H1 (cell line): Measurements from ENCODE around the gene PHC2. TPM values are rescaled to one million over a fixed set of nuclear protein-coding genes. Genes with fewer than 3 reads are reported as not detected.

Experiments
- microRNA counts: library from miRNA; unstranded; fragments of <30 nt; microRNA quantifications from one replicate; lab custom pipeline; 2015
- microRNA-seq, 2 experiments: library from miRNA; unstranded; fragments of <30 nt; microRNA quantifications; one replicate each; pipeline versions ENCODE4 to v1.2.0, GENCODE V29; 2016 to 2020; ENCODE audit warnings: borderline microRNAs expressed in 2 of 2, borderline number of aligned reads in 2 of 2, borderline replicate concordance in 1 of 2
- polyA plus RNA-seq, 7 experiments: library from polyadenylated mRNA; depleted of rRNA in 3 of 7; stranded (reverse) in 5 of 7; unstranded in 2 of 7; fragments of >200 nt in 5 of 7; fragments of 200-250 nt in 2 of 7; gene quantifications; 1 replicate in 5 of 7; 2 replicates in 1 of 7; 4 replicates in 1 of 7; pipeline versions ENCODE4 v1.2.1 to v1.2.3, GENCODE V29; 2011 to 2013; ENCODE audit warnings: missing spikeins in 2 of 7, mixed read lengths in 2 of 7
- small RNA-seq: library from polyadenylated mRNA; stranded (forward); fragments of <200 nt; extraction: miRNeasy Mini kit (QIAGEN cat#:217004); gene quantifications from one replicate; pipeline ENCODE3, GENCODE V24; 2013; ENCODE audit not compliant: insufficient read depth
- total RNA-seq: library from RNA; stranded (reverse); fragmentation: NEBNext Ultra II Directional; extraction: Animal tissue kit (Norgen Biotek cat#: 25700); gene quantifications from 2 replicates; pipeline ENCODE4 v1.2.1, GENCODE V29; 2021

Gene PHC2
- total and polyA plus RNA-seq, 2 of the 8 experiments (the other 6 are each of a cell fraction or from before 2014, with no cell fraction given): 5.6 to 14.2 TPM

MicroRNA genes within 50 kb of the gene (microRNA counts, 767-probe panel; counts per million panel counts)
- 879 counts per million, percentile 95 among the panel's probes with 10 or more counts for microRNA hsa-miR-3605-5p (lab: Ali Mortazavi, UCI)

Small RNA genes lying within 50 kb of the gene (microRNA-seq; reads per million reads assigned to microRNA genes)
- gene MIR3605: 0.20 to 0.46 reads per million in 2 experiments

Small RNA genes lying within 50 kb of the gene (small RNA-seq; reads per million reads assigned to genes)
- gene RN7SKP16: not detected

Other genes with a start within 250 kb of the PHC2 start
- 10.3 and 10.8 TPM in 2 replicates for gene TRIM62, start 249.1 kb downstream of the PHC2 start, total RNA-seq
- gene TRIM62, start 249.1 kb downstream of the PHC2 start, polyA plus RNA-seq (2011; rRNA removed): 6.3 and 8.7 TPM in 2 replicates
- gene ZNF362, start 174.6 kb downstream of the PHC2 start, total RNA-seq: 27.8 and 30.0 TPM in 2 replicates
- gene ZNF362, start 174.6 kb downstream of the PHC2 start, polyA plus RNA-seq (2011; rRNA removed): 24.2 and 40.4 TPM in 2 replicates
- gene A3GALT2, start 110.0 kb downstream of the PHC2 start, total RNA-seq: not detected in 2 replicates
- gene A3GALT2, start 110.0 kb downstream of the PHC2 start, polyA plus RNA-seq (2011; rRNA removed): not detected in 2 replicates
- 3.4 and 3.7 TPM in 2 replicates for gene ZSCAN20, start 41.5 kb upstream of the PHC2 start, total RNA-seq
- gene ZSCAN20, start 41.5 kb upstream of the PHC2 start, polyA plus RNA-seq (2011; rRNA removed): 0.70 and 0.93 TPM in 2 replicates